ENCODE results near the gene TLK1. TPM values are rescaled to one million over a fixed set of nuclear protein-coding genes. Genes with fewer than 3 reads are reported as not detected.

TLK1 gene
- total RNA-seq, 1 donor from 2014 or later: 45.7 TPM

- TF ChIP-seq CTCF (IDR thresholded peaks at IDR 0.05; ENCODE audit: partially characterized antibody, unreplicated experiment): no peak
- H3K27ac Mint-ChIP-seq (ENCODE audit: unreplicated experiment): no peak overlapping the region
- no peaks in the 10 kb centered on the region for H3K4me1 Mint-ChIP-seq (ENCODE audit: low read depth, unreplicated experiment)
- no peak for DNase-seq
- H3K4me3 Mint-ChIP-seq (ENCODE audit: unreplicated experiment): no peak overlapping the region
- H3K36me3 Mint-ChIP-seq (ENCODE audit: unreplicated experiment): peaks cover 5% of the 10 kb centered on the region
- H3K27me3 Mint-ChIP-seq (ENCODE audit: unreplicated experiment): no peaks in the 10 kb centered on the region
- peaks cover 1% of the 10 kb centered on the region for H3K9me3 Mint-ChIP-seq (ENCODE audit: unreplicated experiment)
Measured at GRCh38 chr2:171042253-171042969, 118.3 kb downstream of the TLK1 start.

DNA sequence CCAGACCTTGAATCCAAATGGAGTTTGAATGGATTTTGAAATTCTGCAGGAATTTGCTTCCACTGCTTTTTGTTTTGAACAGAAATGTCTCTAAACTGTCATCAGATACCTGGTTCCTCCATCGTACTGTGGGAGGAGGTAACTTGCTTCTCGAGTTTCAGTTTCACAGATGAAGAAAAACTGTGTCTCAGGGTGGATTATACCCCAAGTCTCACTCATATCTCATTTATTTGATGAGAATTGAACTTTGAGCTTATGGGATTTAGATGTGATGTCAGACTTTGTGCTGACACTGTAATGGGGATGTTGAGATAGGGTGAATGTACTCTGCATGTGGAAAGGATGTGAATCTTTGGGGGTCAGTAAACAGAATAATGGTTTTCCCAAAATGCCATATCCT, 124.2 kb downstream of the TLK1 start:
- no peaks in the 10 kb centered on the region for H3K4me1 Mint-ChIP-seq (ENCODE audit: low read depth, unreplicated experiment)
- H3K36me3 Mint-ChIP-seq (ENCODE audit: unreplicated experiment): peaks cover 7% of the 10 kb centered on the region
- H3K27me3 Mint-ChIP-seq (ENCODE audit: unreplicated experiment): no peaks in the 10 kb centered on the region
- no peak for TF ChIP-seq CTCF (IDR thresholded peaks at IDR 0.05; ENCODE audit: partially characterized antibody, unreplicated experiment)
- DNase-seq: no peak
- no peak overlapping the region for H3K27ac Mint-ChIP-seq (ENCODE audit: unreplicated experiment)
- H3K9me3 Mint-ChIP-seq (ENCODE audit: unreplicated experiment): no peaks in the 10 kb centered on the region
- no peak overlapping the region for H3K4me3 Mint-ChIP-seq (ENCODE audit: unreplicated experiment)

GRCh38 chr2:171034315-171034714, 126.4 kb downstream of the TLK1 start:
- no peaks in the 10 kb centered on the region for H3K4me1 Mint-ChIP-seq (ENCODE audit: low read depth, unreplicated experiment)
- H3K9me3 Mint-ChIP-seq (ENCODE audit: unreplicated experiment): no peaks in the 10 kb centered on the region
- H3K27ac Mint-ChIP-seq (ENCODE audit: unreplicated experiment): no peak overlapping the region
- H3K4me3 Mint-ChIP-seq (ENCODE audit: unreplicated experiment): no peak overlapping the region
- TF ChIP-seq CTCF (IDR thresholded peaks at IDR 0.05; ENCODE audit: partially characterized antibody, unreplicated experiment): no peak
- no peak for DNase-seq
- no peaks in the 10 kb centered on the region for H3K27me3 Mint-ChIP-seq (ENCODE audit: unreplicated experiment)
- H3K36me3 Mint-ChIP-seq (ENCODE audit: unreplicated experiment): peaks cover 7% of the 10 kb centered on the region

- no peak overlapping the region for H3K4me3 Mint-ChIP-seq (ENCODE audit: unreplicated experiment)
- no peak for DNase-seq
- no peaks in the 10 kb centered on the region for H3K9me3 Mint-ChIP-seq (ENCODE audit: unreplicated experiment)
- H3K4me1 Mint-ChIP-seq (ENCODE audit: low read depth, unreplicated experiment): no peaks in the 10 kb centered on the region
- no peaks in the 10 kb centered on the region for H3K27me3 Mint-ChIP-seq (ENCODE audit: unreplicated experiment)
- no peak for TF ChIP-seq CTCF (IDR thresholded peaks at IDR 0.05; ENCODE audit: partially characterized antibody, unreplicated experiment)
- H3K36me3 Mint-ChIP-seq (ENCODE audit: unreplicated experiment): no peaks in the 10 kb centered on the region
- no peak overlapping the region for H3K27ac Mint-ChIP-seq (ENCODE audit: unreplicated experiment)
Measured at GRCh38 chr2:171025214-171025613, 135.5 kb downstream of the TLK1 start.

GRCh38 chr2:171018522-171018921, 142.2 kb downstream of the TLK1 start:
- TF ChIP-seq CTCF (IDR thresholded peaks at IDR 0.05; ENCODE audit: partially characterized antibody, unreplicated experiment): no peak
- Mint-ChIP-seq H3K4me1 (ENCODE audit: low read depth, unreplicated experiment) (no peaks in the 10 kb centered on the region), H3K27ac (ENCODE audit: unreplicated experiment) (no peak overlapping the region), H3K4me3 (ENCODE audit: unreplicated experiment) (no peak overlapping the region), H3K36me3 (ENCODE audit: unreplicated experiment) (no peaks in the 10 kb centered on the region), H3K27me3 (ENCODE audit: unreplicated experiment) (no peaks in the 10 kb centered on the region), H3K9me3 (ENCODE audit: unreplicated experiment) (no peaks in the 10 kb centered on the region)
- DNase-seq: no peak

Data from glutamatergic neuron (in vitro differentiated cells).